HG02943 (cell line): Measurements from ENCODE around the gene LYL1.

Source experiments
- ATAC-seq: cut with Tn5 transposase; IDR thresholded peaks from one replicate; pipeline ENCODE4 v1.9.1; 2021; ENCODE audit warnings: mild to moderate bottlenecking, low read depth, moderate library complexity; ENCODE audit not compliant: unreplicated experiment

The LYL1 gene

GRCh38 chr19:13060233-13060963, 42.3 kb downstream of the LYL1 start:
- no peak for ATAC-seq

- no peak for ATAC-seq
Observed at GRCh38 chr19:13058951-13059660, 43.6 kb downstream of the LYL1 start.

- ATAC-seq: no peak
Observed at GRCh38 chr19:13057744-13058143, 44.9 kb downstream of the LYL1 start.

- ATAC-seq: no peak
Observed at GRCh38 chr19:13057147-13057572, 45.5 kb downstream of the LYL1 start.

GRCh38 chr19:13056052-13056660, 46.5 kb downstream of the LYL1 start:
- ATAC-seq: no peak

- no peak for ATAC-seq
Observed at GRCh38 chr19:13055213-13056051, 47.2 kb downstream of the LYL1 start.

GRCh38 chr19:13054626-13055212, 47.9 kb downstream of the LYL1 start:
- ATAC-seq: no peak

GRCh38 chr19:13053761-13054625, 48.7 kb downstream of the LYL1 start:
- no peak for ATAC-seq

GRCh38 chr19:13053238-13053637, 49.4 kb downstream of the LYL1 start:
- ATAC-seq: no peak

GRCh38 chr19:13052447-13053175, 50.0 kb downstream of the LYL1 start:
- ATAC-seq: no peak

GRCh38 chr19:13051557-13052165, 51.0 kb downstream of the LYL1 start:
- no peak for ATAC-seq

- no peak for ATAC-seq
Observed at GRCh38 chr19:13050274-13050673, 52.4 kb downstream of the LYL1 start.
